Lung (tissue), 12 donors: ENCODE measurements around the gene PRRG4. TPM values are rescaled to one million over a fixed set of nuclear protein-coding genes. Genes with fewer than 3 reads are reported as not detected.

Experiments
- ATAC-seq: fragments of 200-7000 bp; cut with Tn5 transposase; one replicate; pipeline ENCODE4 v1.9.1; 2020; ENCODE audit warnings: moderate number of reproducible peaks; ENCODE audit not compliant: insufficient read depth, low FRiP score
- DNase-seq, 3 donors: peaks; one replicate each; pipeline ENCODE4 v3.0.0-alpha.2; 2013 to 2017
- H3K27ac ChIP-seq, 2 donors: one replicate each; pipeline ENCODE4 v1.5.1; 2013; ENCODE audit warnings: mild to moderate bottlenecking in 2 of 2, moderate library complexity in 2 of 2, control low read depth in 1 of 2, inconsistent platforms in 1 of 2, low read depth in 1 of 2, low read length in 1 of 2
- H3K27me3 ChIP-seq, 3 donors: one replicate each; pipeline ENCODE4 v1.5.1; 2013; ENCODE audit warnings: low read length in 2 of 3; ENCODE audit not compliant: control insufficient read depth in 3 of 3, insufficient read depth in 3 of 3
- H3K36me3 ChIP-seq, 4 donors: one replicate each; pipeline ENCODE4 v1.5.1; 2013; ENCODE audit warnings: low read length in 4 of 4, mild to moderate bottlenecking in 1 of 4, moderate library complexity in 1 of 4; ENCODE audit not compliant: control insufficient read depth in 4 of 4, insufficient read depth in 4 of 4
- H3K4me1 ChIP-seq, 5 donors: one replicate each; pipeline ENCODE4 v1.5.1; 2013; ENCODE audit warnings: low read length in 5 of 5, mild to moderate bottlenecking in 2 of 5, moderate library complexity in 1 of 5; ENCODE audit not compliant: control insufficient read depth in 5 of 5, insufficient read depth in 5 of 5
- H3K4me3 ChIP-seq: one replicate; pipeline ENCODE4 v1.5.1; 2013; ENCODE audit warnings: mild to moderate bottlenecking, control low read depth, moderate library complexity
- H3K9ac ChIP-seq, 2 donors: one replicate each; pipeline ENCODE4 v1.5.1; 2013; ENCODE audit warnings: low read length in 2 of 2, control low read depth in 1 of 2; ENCODE audit not compliant: insufficient read depth in 1 of 2
- H3K9me3 ChIP-seq, 4 donors: one replicate each; pipeline ENCODE4 v1.5.1; 2013; ENCODE audit warnings: low read length in 3 of 4, mild to moderate bottlenecking in 1 of 4, moderate library complexity in 1 of 4; ENCODE audit not compliant: control insufficient read depth in 4 of 4, insufficient read depth in 3 of 4
- CTCF ChIP-seq: IDR thresholded peaks from 2 replicates; pipeline ENCODE4 v1.5.1; 2012; ENCODE audit warnings: mild to moderate bottlenecking; ENCODE audit errors: control extremely low read depth, extremely low read depth
- WGBS, 2 donors: extraction: QIAGEN DNeasy Blood & Tissue Kit; methylation state at CpG; one replicate each; pipeline ENCODE4 v1.1.7; 2013; 5-methylcytosine and 5-hydroxymethylcytosine counted together
- polyA plus RNA-seq, 2 donors: library from polyadenylated mRNA; stranded (reverse); fragments of 200-250 nt; gene quantifications; one replicate each; pipeline ENCODE4 v1.2.1, GENCODE V29; 2013
- total RNA-seq, 2 donors: library from RNA; depleted of rRNA in 1 of 2; stranded (reverse); fragments of >200 nt in 1 of 2; gene quantifications; one replicate each; pipeline ENCODE4 v1.2.1, GENCODE V29; 2014 to 2021
- donor health status: control.
- donor health status: control.
- donor health status: Bipolar disorder and iron deficiency.
- donor health status: healthy.
- donor health status: DM: yes; HTN: yes; CAD: no.

PRRG4 gene
- total and polyA plus RNA-seq, 4 donors = 4.7 to 9.7 (median 6.1) TPM

GRCh38 chr11:32847511-32847910, 17.8 kb downstream of the PRRG4 start:
- DNase-seq (no peak), ATAC-seq (no peak)
- Histone ChIP-seq H3K4me3 (no peak overlapping the region), H3K4me1 (no peaks in the 10 kb centered on the region), H3K9ac (no peak overlapping the region), H3K9me3 (peaks cover 0 to 5% (median 0%) of the 10 kb centered on the region in 4 donors), H3K36me3 (no peaks in the 10 kb centered on the region), H3K27me3 (no peaks in the 10 kb centered on the region), H3K27ac (no peak overlapping the region)
- no peak for TF ChIP-seq CTCF
- 73 to 83% methylated on average over 2 of the region's 2 CpGs for WGBS, 2 donors

GRCh38 chr11:32849761-32850160, 20.0 kb downstream of the PRRG4 start:
- TF ChIP-seq CTCF = no peak
- Histone ChIP-seq H3K36me3 (no peaks in the 10 kb centered on the region), H3K9me3 (peaks cover 0 to 5% (median 0%) of the 10 kb centered on the region in 4 donors), H3K4me1 (no peaks in the 10 kb centered on the region), H3K27ac (no peak overlapping the region), H3K9ac (no peak overlapping the region), H3K4me3 (no peak overlapping the region), H3K27me3 (no peaks in the 10 kb centered on the region)
- WGBS, 2 donors = 31 to 65% methylated on average over 1 of the region's 1 CpG
- ATAC-seq = no peak
- DNase-seq = no peak

- Histone ChIP-seq H3K27me3 (peaks cover 0 to 1% (median 0%) of the 10 kb centered on the region in 3 donors), H3K4me3 (no peak overlapping the region), H3K36me3 (no peaks in the 10 kb centered on the region), H3K4me1 (no peaks in the 10 kb centered on the region), H3K9me3 (peaks cover 0 to 5% (median 0%) of the 10 kb centered on the region in 4 donors), H3K27ac (no peak overlapping the region), H3K9ac (no peak overlapping the region)
- no peak for ATAC-seq
- no peak for DNase-seq
- 77 to 80% methylated on average over 1 of the region's 1 CpG for WGBS, 2 donors
- TF ChIP-seq CTCF = no peak
Measured at GRCh38 chr11:32851251-32851650, 21.5 kb downstream of the PRRG4 start.

- Histone ChIP-seq H3K27ac (peak overlapping the region in 1 of 2 donors; percentile 11), H3K9ac (no peak overlapping the region), H3K36me3 (no peaks in the 10 kb centered on the region), H3K27me3 (peaks cover 0 to 2% (median 0%) of the 10 kb centered on the region in 3 donors), H3K4me3 (no peak overlapping the region), H3K4me1 (no peaks in the 10 kb centered on the region), H3K9me3 (peaks cover 0 to 5% (median 0%) of the 10 kb centered on the region in 4 donors)
- DNase-seq = no peak
- TF ChIP-seq CTCF = no peak
- WGBS, 2 donors = 54 to 73% methylated on average over 4 of the region's 4 CpGs
- ATAC-seq = peak; percentile 75
Measured at GRCh38 chr11:32852207-32852606, 22.5 kb downstream of the PRRG4 start.
